VCaP (cell line): ENCODE results near the gene APLP2.
"Not testable (repeated sequence)": the region's sequence is repeated elsewhere in the genome, so short reads cannot be mapped to it uniquely, and the experiment has no call there.

Experiments used
- H3K27ac ChIP-seq: fragments of 450-650 bp; 2 replicates; pipeline ENCODE4 v1.5.1; 2017
- TF ChIP-seq, protein P1 (sequence below): fragments of 450-650 bp; conservative IDR thresholded peaks from 2 replicates; pipeline ENCODE4 v1.5.1; 2017; ENCODE audit warnings: mild to moderate bottlenecking, moderate library complexity

Gene APLP2

DNA sequence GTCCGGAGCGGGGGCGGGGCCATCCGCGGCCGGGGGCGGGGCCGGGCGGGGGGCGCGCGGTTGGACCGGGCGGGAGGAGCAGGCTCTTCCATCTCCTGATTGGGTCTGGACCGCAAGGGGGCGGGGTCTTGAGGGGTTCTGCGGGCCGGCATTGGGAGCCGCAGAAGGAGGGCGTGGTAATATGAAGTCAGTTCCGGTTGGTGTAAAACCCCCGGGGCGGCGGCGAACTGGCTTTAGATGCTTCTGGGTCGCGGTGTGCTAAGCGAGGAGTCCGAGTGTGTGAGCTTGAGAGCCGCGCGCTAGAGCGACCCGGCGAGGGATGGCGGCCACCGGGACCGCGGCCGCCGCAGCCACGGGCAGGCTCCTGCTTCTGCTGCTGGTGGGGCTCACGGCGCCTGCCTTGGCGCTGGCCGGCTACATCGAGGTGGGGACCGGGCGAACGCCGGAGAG is at the start of gene APLP2:
Gene APLP2, plus strand, starts transcription at position 236 of the 450 bp plus-strand sequence. Its CDS starts 84 bp downstream, at position 320.
- TF ChIP-seq, protein P1, sequence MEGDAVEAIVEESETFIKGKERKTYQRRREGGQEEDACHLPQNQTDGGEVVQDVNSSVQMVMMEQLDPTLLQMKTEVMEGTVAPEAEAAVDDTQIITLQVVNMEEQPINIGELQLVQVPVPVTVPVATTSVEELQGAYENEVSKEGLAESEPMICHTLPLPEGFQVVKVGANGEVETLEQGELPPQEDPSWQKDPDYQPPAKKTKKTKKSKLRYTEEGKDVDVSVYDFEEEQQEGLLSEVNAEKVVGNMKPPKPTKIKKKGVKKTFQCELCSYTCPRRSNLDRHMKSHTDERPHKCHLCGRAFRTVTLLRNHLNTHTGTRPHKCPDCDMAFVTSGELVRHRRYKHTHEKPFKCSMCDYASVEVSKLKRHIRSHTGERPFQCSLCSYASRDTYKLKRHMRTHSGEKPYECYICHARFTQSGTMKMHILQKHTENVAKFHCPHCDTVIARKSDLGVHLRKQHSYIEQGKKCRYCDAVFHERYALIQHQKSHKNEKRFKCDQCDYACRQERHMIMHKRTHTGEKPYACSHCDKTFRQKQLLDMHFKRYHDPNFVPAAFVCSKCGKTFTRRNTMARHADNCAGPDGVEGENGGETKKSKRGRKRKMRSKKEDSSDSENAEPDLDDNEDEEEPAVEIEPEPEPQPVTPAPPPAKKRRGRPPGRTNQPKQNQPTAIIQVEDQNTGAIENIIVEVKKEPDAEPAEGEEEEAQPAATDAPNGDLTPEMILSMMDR: no peak; the same call in 1 of the 2 replicates
- H3K27ac ChIP-seq: peak within 1 kb of the TSS; percentile 98

DNA sequence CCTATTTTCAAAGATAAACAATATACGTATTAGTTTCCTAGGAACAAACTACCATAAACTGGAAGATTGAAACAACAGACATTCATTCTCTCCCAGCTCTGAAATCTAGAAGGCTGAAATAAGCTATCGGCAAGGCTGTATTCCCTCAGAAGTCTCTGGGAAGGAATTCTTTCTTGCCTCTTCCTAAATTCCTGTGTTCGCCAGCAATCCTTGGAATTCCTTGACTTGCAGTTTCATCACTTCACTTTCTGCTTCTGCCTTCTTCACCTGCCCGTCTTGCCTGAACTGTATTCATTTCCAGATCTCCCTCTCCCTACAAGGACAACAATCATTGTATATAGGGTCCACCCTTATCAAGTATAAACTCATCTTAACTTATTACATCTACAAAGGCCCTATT is 49.4 kb upstream of the APLP2 start:
- TF ChIP-seq, protein P1: no peak
- H3K27ac ChIP-seq: no peak overlapping the region

DNA sequence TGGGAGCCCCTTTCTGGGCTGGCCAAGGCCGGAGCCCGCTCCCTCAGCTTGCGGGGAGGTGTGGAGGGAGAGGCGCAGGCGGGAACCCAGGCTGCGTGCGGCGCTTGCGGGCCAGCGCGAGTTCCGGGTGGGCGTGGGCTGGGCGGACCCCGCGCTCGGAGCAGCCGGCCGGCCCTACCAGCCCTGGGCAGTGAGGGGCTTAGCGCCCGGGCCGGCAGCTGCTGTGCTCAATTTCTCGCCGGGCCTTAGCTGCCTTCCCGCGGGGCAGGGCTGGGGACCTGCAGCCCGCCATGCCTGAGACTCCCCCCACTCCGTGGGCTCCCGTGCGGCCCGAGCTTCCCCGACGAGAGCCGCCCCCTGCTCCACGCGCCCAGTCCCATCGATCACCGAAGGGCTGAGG is 48.1 kb upstream of the APLP2 start:
- H3K27ac ChIP-seq: not testable (repeated sequence)

DNA sequence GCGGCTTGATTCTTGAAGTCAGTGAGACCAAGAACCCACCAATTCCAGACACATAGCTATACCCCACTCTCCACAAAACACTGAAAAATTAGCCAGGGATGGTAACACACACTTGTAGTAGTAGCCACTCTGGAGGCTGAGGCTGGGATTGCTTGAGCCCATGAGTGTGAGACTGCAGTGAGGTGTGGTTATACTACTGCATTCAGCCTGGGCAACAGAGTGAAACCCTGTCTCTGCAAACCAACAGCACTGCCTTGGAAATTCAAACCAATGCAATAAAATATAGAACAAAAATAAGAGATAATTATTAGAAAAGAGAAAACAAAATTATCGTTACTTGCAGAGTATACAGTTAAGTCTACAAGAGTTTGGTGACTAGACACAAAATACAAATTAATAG is 46.9 kb upstream of the APLP2 start:
- TF ChIP-seq, protein P1: no peak
- peak overlapping the region; percentile 86; the same call in 1 of the 2 replicates for H3K27ac ChIP-seq

DNA sequence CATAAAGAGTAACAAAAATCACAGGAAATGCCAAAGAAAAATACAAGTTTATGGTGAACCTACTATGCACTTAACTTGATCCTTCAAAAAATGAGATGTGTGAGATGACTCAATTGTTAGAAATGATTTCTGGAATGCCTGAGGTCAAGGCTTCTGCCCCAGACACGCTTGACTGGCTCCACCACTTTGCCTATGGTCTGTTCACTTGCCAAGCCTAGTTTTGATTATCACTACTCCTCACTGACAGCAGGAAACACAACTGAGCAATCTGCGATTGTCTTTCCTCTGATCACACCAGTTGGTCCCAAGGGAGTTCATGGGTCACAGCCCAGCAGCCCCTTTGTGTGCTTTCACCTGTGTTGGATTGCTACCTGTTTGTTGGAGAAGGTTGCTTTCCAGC is 46.5 kb upstream of the APLP2 start:
- TF ChIP-seq, protein P1: no peak
- peak overlapping the region; percentile 86; the same call in 1 of the 2 replicates for H3K27ac ChIP-seq

DNA sequence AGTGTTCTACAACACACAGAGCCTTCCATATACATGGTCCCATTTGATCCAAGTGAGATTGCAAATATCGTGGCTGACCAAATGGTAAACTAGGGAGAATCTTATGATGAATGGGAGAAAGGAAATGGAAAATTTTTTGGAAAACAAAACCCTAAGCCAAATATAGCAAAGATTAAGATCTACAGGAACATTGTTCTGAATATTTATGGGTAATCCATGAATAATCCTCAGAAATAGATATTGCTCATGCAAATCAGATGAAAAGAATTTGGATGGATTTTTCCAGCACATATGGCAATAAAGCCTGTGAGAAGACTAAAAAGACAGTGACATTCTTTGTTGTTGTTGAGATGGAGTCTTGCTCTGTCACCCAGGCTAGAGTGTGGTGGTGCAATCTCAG is 45.3 kb upstream of the APLP2 start:
- H3K27ac ChIP-seq: peak overlapping the region; percentile 86; the same call in 1 of the 2 replicates
- TF ChIP-seq, protein P1: no peak

DNA sequence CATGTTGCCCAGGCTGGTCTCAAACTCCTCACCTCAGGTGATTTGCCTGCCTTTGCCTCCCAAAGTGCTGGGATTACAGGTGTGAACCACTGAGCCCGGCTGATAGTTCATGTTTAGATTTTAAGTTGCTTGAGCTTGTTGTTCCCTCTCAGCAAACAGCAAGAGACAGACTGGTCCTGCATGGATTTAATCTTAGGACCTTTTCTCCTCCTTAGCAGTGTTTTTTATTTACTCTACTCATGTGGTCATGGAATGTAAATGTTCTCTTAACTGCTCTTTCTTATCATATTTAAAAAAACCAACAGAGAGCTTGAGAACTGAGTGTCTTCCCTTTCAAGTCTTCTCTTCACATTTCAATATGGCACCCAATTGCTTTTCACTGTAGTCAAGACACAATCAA is 44.3 kb upstream of the APLP2 start:
- peak overlapping the region; percentile 86 for H3K27ac ChIP-seq
- TF ChIP-seq, protein P1: no peak

DNA sequence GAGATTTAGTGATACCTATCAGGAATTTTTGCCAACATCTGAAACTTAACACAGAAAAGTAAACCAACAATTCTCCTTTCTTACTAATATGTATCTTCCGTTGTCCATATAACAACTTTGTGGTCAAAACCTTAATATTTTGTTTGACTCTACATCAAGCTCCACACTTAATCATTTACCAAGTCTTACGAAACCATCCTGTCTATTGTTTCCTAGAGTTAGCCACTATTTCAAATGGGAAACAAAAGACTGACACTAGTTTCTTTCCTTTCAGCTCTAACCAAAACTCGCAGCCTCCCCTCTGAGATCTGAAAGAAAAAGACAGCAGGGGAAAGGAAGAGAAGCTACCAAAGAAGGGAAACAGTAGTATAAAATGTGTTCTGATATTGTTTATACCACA is 40.6 kb upstream of the APLP2 start:
- TF ChIP-seq, protein P1: no peak
- no peak overlapping the region for H3K27ac ChIP-seq
